SK-N-MC (cell line): Measurements from ENCODE around the gene SMARCA4.

ENCODE experiments used
- DNase-seq: peaks from one replicate; pipeline ENCODE4 v3.0.0-alpha.2; 2011; ENCODE audit warnings: low read depth, low spot score
- H3K27ac ChIP-seq: fragments of 200-600 bp; sonication (generic); 2 replicates; pipeline ENCODE4 v1.5.1; 2016; ENCODE audit warnings: mixed run types
- H3K36me3 ChIP-seq: fragments of 200-600 bp; sonication (generic); 2 replicates; pipeline ENCODE4 v1.6.1; 2017; ENCODE audit warnings: antibody characterized with exemption, low read length, mixed read lengths; ENCODE audit not compliant: insufficient read depth
- H3K4me3 ChIP-seq: fragments of 200-600 bp; sonication (generic); 2 replicates; pipeline ENCODE4 v1.5.1; 2016
- H3K9ac ChIP-seq: fragments of 200-600 bp; sonication (generic); 2 replicates; pipeline ENCODE4 v1.8.0; 2017; ENCODE audit warnings: mixed run types, mixed read lengths; ENCODE audit not compliant: insufficient read length
- H3K9me3 ChIP-seq: fragments of 200-600 bp; sonication (generic); 2 replicates; pipeline ENCODE4 v1.6.1; 2017; ENCODE audit warnings: low read depth, mild to moderate bottlenecking, antibody characterized with exemption, low read length, moderate library complexity, mixed read lengths
- EZH2 ChIP-seq: fragments of 200-600 bp; sonication (generic); IDR thresholded peaks from one replicate; pipeline ENCODE4 v1.6.1; 2017; ENCODE audit warnings: antibody characterized with exemption
- FOXP2 ChIP-seq: optimal IDR thresholded peaks from 2 replicates; pipeline ENCODE3; 2011; ENCODE audit warnings: mild to moderate bottlenecking, moderate library complexity; ENCODE audit not compliant: insufficient read depth; ENCODE audit errors: extremely low read length, control extremely low read depth
- POLR2AphosphoS5 ChIP-seq: IDR thresholded peaks from 2 replicates; pipeline ENCODE4 v1.6.1; 2012; ENCODE audit warnings: mild to moderate bottlenecking, low read depth, low read length, borderline replicate concordance

Gene SMARCA4

GRCh38 chr19:10979951-10980381 is 19.1 kb downstream of the SMARCA4 start:
- DNase-seq = no peak
- no peak overlapping the region for H3K9ac ChIP-seq

GRCh38 chr19:10981252-10981895 is 20.5 kb downstream of the SMARCA4 start:
- no peak for DNase-seq
- Histone ChIP-seq H3K9me3 (no peaks in the 10 kb centered on the region), H3K27ac (no peak overlapping the region), H3K9ac (no peak overlapping the region), H3K36me3 (peaks cover 34% of the 10 kb centered on the region), H3K4me3 (no peak overlapping the region)
- TF ChIP-seq FOXP2 = no peak
- no peak for TF ChIP-seq POLR2AphosphoS5
- no peak for TF ChIP-seq EZH2

More at GRCh38 chr19:10979951-10980381, 19.1 kb downstream of the SMARCA4 start:
- H3K36me3 ChIP-seq = peaks cover 20% of the 10 kb centered on the region; the same call in 1 of the 2 replicates
- no peak overlapping the region for H3K4me3 ChIP-seq
- TF ChIP-seq FOXP2 (no peak), POLR2AphosphoS5 (no peak), EZH2 (no peak)
- no peaks in the 10 kb centered on the region for H3K9me3 ChIP-seq
- no peak overlapping the region for H3K27ac ChIP-seq

DNA sequence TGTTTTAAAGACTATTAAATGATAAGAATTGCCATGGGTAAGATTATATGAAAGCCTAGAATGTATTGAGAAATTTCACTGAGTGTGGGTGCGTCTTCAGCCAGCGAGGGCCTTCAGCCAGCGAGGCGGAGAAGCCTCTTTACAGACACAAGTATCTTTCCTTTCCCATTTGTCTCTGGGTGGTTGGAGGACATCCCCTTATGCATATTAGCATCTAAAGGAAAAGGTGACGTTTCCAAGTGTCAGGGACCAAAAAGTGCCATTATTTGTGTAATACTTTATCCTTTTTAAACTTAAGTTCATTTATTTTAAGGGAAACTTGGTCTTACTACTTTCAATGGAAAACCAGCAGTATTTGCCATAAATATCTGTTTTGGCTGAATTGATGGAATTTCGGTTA is 22.2 kb downstream of the SMARCA4 start:
- H3K9ac ChIP-seq = no peak overlapping the region
- peaks cover 51% of the 10 kb centered on the region for H3K36me3 ChIP-seq
- DNase-seq = no peak
- H3K9me3 ChIP-seq = no peaks in the 10 kb centered on the region
- TF ChIP-seq EZH2 (no peak), FOXP2 (no peak), POLR2AphosphoS5 (no peak)
- H3K27ac ChIP-seq = no peak overlapping the region; the same call in 1 of the 2 replicates
- no peak overlapping the region for H3K4me3 ChIP-seq

DNA sequence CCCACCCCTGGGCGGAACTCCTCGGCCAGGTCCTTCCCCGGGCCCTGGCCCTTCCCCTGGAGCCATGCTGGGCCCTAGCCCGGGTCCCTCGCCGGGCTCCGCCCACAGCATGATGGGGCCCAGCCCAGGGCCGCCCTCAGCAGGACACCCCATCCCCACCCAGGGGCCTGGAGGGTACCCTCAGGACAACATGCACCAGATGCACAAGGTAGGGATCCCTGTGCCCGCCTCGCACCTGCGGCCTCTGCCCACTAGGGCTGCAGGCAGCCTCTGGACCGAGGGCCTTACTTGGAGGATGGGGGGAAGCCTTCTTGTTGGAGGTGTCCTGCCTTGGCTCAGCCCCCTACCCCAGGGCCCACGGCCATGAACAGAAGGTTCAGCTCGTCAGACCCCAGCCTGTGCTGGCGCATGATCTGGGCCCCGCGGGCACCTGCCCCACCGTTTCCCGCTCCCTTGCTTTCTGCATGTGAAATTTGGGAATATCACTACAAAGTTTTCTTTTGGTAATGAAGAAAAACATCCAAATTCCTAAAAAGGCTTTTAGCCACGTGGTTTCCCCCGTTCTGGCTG is 23.4 kb downstream of the SMARCA4 start:
- no peak overlapping the region for H3K4me3 ChIP-seq
- DNase-seq = no peak
- no peak overlapping the region for H3K9ac ChIP-seq
- TF ChIP-seq POLR2AphosphoS5 (no peak), EZH2 (no peak), FOXP2 (no peak)
- H3K27ac ChIP-seq = no peak overlapping the region
- H3K36me3 ChIP-seq = peaks cover 63% of the 10 kb centered on the region
- H3K9me3 ChIP-seq = no peaks in the 10 kb centered on the region

DNA sequence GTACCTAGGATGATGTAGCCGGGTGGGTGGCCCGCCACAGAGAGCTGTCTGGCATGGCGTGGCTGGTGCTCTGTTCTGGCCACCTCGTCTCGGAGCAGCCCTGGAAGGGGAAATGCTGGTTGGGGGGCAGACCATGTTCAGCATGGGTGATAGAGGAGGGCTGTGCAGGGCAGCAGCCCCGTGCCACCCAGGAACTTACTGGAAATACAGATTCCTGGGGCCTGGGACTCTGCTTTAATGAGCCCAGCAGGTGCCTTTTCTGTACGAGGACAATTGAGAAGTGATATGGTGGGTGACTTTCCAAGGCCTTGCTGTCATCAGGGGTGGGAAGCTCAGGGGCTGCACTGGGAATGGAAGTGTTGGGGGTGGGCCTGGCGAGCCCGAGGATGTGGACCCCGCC is 24.7 kb downstream of the SMARCA4 start:
- TF ChIP-seq FOXP2 (no peak), EZH2 (no peak), POLR2AphosphoS5 (no peak)
- H3K36me3 ChIP-seq = peaks cover 75% of the 10 kb centered on the region
- no peak overlapping the region for H3K4me3 ChIP-seq
- H3K9ac ChIP-seq = no peak overlapping the region
- no peak overlapping the region for H3K27ac ChIP-seq
- no peaks in the 10 kb centered on the region for H3K9me3 ChIP-seq
- no peak for DNase-seq

DNA sequence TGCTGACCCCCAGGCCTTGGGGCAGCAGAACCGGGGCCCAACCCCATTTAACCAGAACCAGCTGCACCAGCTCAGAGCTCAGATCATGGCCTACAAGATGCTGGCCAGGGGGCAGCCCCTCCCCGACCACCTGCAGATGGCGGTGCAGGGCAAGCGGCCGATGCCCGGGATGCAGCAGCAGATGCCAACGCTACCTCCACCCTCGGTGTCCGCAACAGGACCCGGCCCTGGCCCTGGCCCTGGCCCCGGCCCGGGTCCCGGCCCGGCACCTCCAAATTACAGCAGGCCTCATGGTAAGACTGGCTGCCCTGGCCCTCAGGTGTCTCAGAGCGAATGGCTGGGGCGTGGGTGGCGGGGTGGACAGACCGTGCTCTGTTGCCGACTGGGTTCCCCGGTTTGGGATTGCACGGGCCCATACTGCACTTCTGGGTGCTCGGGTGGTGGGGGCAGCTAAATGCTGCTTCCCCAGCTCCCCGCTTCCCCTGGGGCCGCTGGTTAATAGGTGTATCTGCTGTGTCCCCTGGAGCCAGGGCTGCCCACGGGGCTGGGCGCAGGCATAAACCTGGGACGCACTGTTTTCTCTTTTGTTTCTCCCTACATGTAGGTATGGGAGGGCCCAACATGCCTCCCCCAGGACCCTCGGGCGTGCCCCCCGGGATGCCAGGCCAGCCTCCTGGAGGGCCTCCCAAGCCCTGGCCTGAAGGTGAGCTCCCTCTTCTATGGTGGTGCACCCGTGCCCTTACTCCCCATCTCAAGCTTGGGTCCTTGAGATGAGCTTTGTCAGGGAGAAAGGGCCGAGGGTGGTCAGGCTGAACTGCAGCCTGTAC is 25.7 kb downstream of the SMARCA4 start:
- Histone ChIP-seq H3K9me3 (no peaks in the 10 kb centered on the region), H3K4me3 (no peak overlapping the region), H3K9ac (no peak overlapping the region), H3K27ac (no peak overlapping the region), H3K36me3 (peaks cover 77% of the 10 kb centered on the region)
- no peak for DNase-seq
- TF ChIP-seq FOXP2 (no peak), EZH2 (no peak), POLR2AphosphoS5 (no peak)

GRCh38 chr19:10987571-10988297 is 26.9 kb downstream of the SMARCA4 start:
- TF ChIP-seq FOXP2 = no peak
- TF ChIP-seq EZH2 = no peak
- TF ChIP-seq POLR2AphosphoS5 = no peak
- no peak overlapping the region for H3K4me3 ChIP-seq
- H3K27ac ChIP-seq = no peak overlapping the region
- no peaks in the 10 kb centered on the region for H3K9me3 ChIP-seq
- H3K36me3 ChIP-seq = peaks cover 80% of the 10 kb centered on the region
- no peak for DNase-seq
- H3K9ac ChIP-seq = no peak overlapping the region

GRCh38 chr19:10988380-10988779 is 27.6 kb downstream of the SMARCA4 start:
- no peak for DNase-seq
- no peak for TF ChIP-seq FOXP2
- TF ChIP-seq EZH2 = no peak
- no peak for TF ChIP-seq POLR2AphosphoS5
- Histone ChIP-seq H3K27ac (no peak overlapping the region), H3K9me3 (no peaks in the 10 kb centered on the region), H3K4me3 (no peak overlapping the region), H3K36me3 (peaks cover 85% of the 10 kb centered on the region), H3K9ac (no peak overlapping the region)
